ENCODE data around the gene FBXO5. TPM values are rescaled to one million over a fixed set of nuclear protein-coding genes. Genes with fewer than 3 reads are reported as not detected.

Gene FBXO5
- total RNA-seq, 3 donors from 2014 or later: 3.1 to 7.6 (median 5.5) TPM

DNA sequence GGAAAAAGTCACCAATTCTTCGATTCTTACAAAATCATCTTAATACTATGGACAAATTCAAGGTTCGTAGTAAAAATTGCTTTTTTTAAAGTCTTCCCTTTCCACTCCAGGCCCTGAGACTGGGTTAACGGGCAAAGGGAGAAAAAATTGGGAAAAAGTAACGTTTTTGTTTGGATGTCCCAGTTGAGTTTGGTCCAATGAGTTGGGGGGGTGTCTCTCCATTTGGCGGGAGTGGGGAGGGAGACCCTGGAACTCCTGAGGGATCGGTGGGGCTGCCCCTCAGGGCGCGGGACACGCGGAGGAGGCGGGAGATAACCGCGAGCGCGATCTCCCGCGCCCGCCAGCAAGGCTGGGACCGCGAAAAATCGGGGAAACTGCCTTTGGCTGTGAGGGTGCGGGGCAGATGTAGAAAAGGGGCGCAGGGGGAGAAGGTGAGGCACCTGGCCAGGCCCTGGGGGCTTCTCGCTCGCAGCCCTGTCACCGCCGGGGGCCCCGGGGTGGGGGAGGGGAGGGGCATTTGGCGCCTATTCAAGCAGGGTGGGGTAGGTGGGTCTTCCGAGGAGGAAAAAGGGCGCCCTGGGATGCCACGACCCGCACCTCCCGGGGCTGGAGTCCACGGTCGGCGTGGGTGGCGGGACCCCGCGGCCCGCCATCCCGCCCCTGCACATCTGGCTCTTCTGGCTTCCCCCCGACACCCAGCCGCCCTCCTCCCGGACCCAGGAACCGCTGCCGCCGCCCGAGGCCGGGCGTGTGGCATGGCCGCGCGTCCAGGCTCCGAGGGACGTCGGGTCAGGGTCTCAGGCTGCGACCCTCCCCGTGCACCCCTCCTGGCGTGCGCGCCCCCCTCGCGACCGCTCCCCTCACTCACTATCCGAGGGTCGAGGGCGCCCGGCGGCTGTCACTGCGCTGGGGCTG lies 595 bp downstream of the FBXO5 start:
- intact Hi-C loops (cut with DNase I, micrococcal nuclease): no loop called here
- ATAC-seq (no peak), DNase-seq (peak; percentile 17 to 67 (median 55))
- peaks cover 21% of the 10 kb centered on the region for H3K4me1 ChIP-seq (ENCODE audit: low read depth)
- TF ChIP-seq CTCF (IDR thresholded peaks at IDR 0.05): no peak
- H3K36me3 ChIP-seq (ENCODE audit: low read depth): no peaks in the 10 kb centered on the region
- H3K4me3 ChIP-seq: peak overlapping the region; percentile 63
- no peaks in the 10 kb centered on the region for H3K9me3 ChIP-seq

- Histone ChIP-seq H3K36me3 (ENCODE audit: low read depth) (no peaks in the 10 kb centered on the region), H3K4me1 (ENCODE audit: low read depth) (peaks cover 21% of the 10 kb centered on the region), H3K4me3 (no peak overlapping the region), H3K9me3 (no peaks in the 10 kb centered on the region)
- no peak for ATAC-seq
- intact Hi-C loops (cut with DNase I, micrococcal nuclease): no loop called here
- DNase-seq: no peak
- TF ChIP-seq CTCF (IDR thresholded peaks at IDR 0.05): no peak
Measured at GRCh38 chr6:152981219-152981618, 1.6 kb downstream of the FBXO5 start.

GRCh38 chr6:152980656-152981055 lies 2.2 kb downstream of the FBXO5 start:
- no peaks in the 10 kb centered on the region for H3K36me3 ChIP-seq (ENCODE audit: low read depth)
- TF ChIP-seq CTCF (IDR thresholded peaks at IDR 0.05): no peak
- peaks cover 21% of the 10 kb centered on the region for H3K4me1 ChIP-seq (ENCODE audit: low read depth)
- DNase-seq (no peak), ATAC-seq (no peak)
- H3K9me3 ChIP-seq: no peaks in the 10 kb centered on the region
- intact Hi-C loops (cut with DNase I, micrococcal nuclease): no loop called here
- no peak overlapping the region for H3K4me3 ChIP-seq

- Histone ChIP-seq H3K36me3 (ENCODE audit: low read depth) (no peaks in the 10 kb centered on the region), H3K4me3 (no peak overlapping the region), H3K9me3 (no peaks in the 10 kb centered on the region), H3K4me1 (ENCODE audit: low read depth) (peaks cover 18% of the 10 kb centered on the region)
- TF ChIP-seq CTCF (IDR thresholded peaks at IDR 0.05): no peak
- intact Hi-C loops (cut with DNase I, micrococcal nuclease): no loop called here
- ATAC-seq (no peak), DNase-seq (no peak)
Measured at GRCh38 chr6:152979116-152979515, 3.7 kb downstream of the FBXO5 start.

GRCh38 chr6:152978058-152978457 lies 4.8 kb downstream of the FBXO5 start:
- ATAC-seq: no peak
- intact Hi-C loops (cut with DNase I, micrococcal nuclease): no loop called here
- H3K4me3 ChIP-seq: no peak overlapping the region
- DNase-seq: no peak
- peaks cover 18% of the 10 kb centered on the region for H3K4me1 ChIP-seq (ENCODE audit: low read depth)
- no peak for TF ChIP-seq CTCF (IDR thresholded peaks at IDR 0.05)
- H3K9me3 ChIP-seq: no peaks in the 10 kb centered on the region
- no peaks in the 10 kb centered on the region for H3K36me3 ChIP-seq (ENCODE audit: low read depth)
